GM18868 (cell line): Measurements from ENCODE around the gene MTCH1.

Source experiments
- ATAC-seq: cut with Tn5 transposase; IDR thresholded peaks from one replicate; pipeline ENCODE4 v1.9.1; 2021; ENCODE audit warnings: mild to moderate bottlenecking, moderate library complexity; ENCODE audit not compliant: unreplicated experiment

MTCH1 gene

GRCh38 chr6:36985808-36986703 lies at the start of gene MTCH1:
TSS of gene MTCH1 (minus strand) at chr6:36986196. CDS start at chr6:36986173, 23 bp downstream.
- peak; percentile 79 for ATAC-seq

- ATAC-seq: no peak
Measured at GRCh38 chr6:37033819-37034795, 48.1 kb upstream of the MTCH1 start.

GRCh38 chr6:37033255-37033654 lies 47.3 kb upstream of the MTCH1 start:
- no peak for ATAC-seq

- no peak for ATAC-seq
Measured at GRCh38 chr6:37032239-37032638, 46.2 kb upstream of the MTCH1 start.

- no peak for ATAC-seq
Measured at GRCh38 chr6:37030599-37030998, 44.6 kb upstream of the MTCH1 start.

- no peak for ATAC-seq
Measured at GRCh38 chr6:37029249-37029971, 43.4 kb upstream of the MTCH1 start.

GRCh38 chr6:37027811-37028469 lies 41.9 kb upstream of the MTCH1 start:
- no peak for ATAC-seq

GRCh38 chr6:37027036-37027720 lies 41.2 kb upstream of the MTCH1 start:
- ATAC-seq: no peak

GRCh38 chr6:37025621-37026466 lies 39.8 kb upstream of the MTCH1 start:
- no peak for ATAC-seq

- ATAC-seq: no peak
Measured at GRCh38 chr6:37024656-37025337, 38.8 kb upstream of the MTCH1 start.

- no peak for ATAC-seq
Measured at GRCh38 chr6:37022135-37022863, 36.3 kb upstream of the MTCH1 start.

- no peak for ATAC-seq
Measured at GRCh38 chr6:37021356-37022129, 35.5 kb upstream of the MTCH1 start.

- ATAC-seq: no peak
Measured at GRCh38 chr6:37020812-37021211, 34.8 kb upstream of the MTCH1 start.

GRCh38 chr6:37020381-37020780 lies 34.4 kb upstream of the MTCH1 start:
- no peak for ATAC-seq

GRCh38 chr6:37019065-37019450 lies 33.1 kb upstream of the MTCH1 start:
- ATAC-seq: no peak

- peak; percentile 92 for ATAC-seq
Measured at GRCh38 chr6:37018198-37019064, 32.4 kb upstream of the MTCH1 start.
